GM12878 (cell line): Measurements from ENCODE around the gene ARHGEF17. TPM values are rescaled to one million over a fixed set of nuclear protein-coding genes. Genes with fewer than 3 reads are reported as not detected.

Source experiments
- BCL11A ChIP-seq: IDR thresholded peaks from 2 replicates; pipeline ENCODE4 v1.6.1; 2011; ENCODE audit warnings: low read depth, low read length
- CBX3 ChIP-seq: fragments of 200-600 bp; sonication (generic); IDR thresholded peaks from 2 replicates; pipeline ENCODE4 v1.6.1; 2016; ENCODE audit warnings: low read depth, borderline replicate concordance
- CEBPB ChIP-seq, 2 experiments: fragments of 150-350 bp in 1 of 2; IDR thresholded peaks; 2 replicates each; pipeline ENCODE4 v1.6.1; 2012 to 2014; ENCODE audit warnings: low read depth in 2 of 2, low read length in 2 of 2, borderline replicate concordance in 1 of 2, inconsistent platforms in 1 of 2
- CEBPZ ChIP-seq: fragments of 150-350 bp; IDR thresholded peaks from 2 replicates; pipeline ENCODE4 v1.6.1; 2016; ENCODE audit warnings: low read depth, low read length
- CHD2 ChIP-seq: IDR thresholded peaks from 2 replicates; pipeline ENCODE4 v1.6.1; 2011; ENCODE audit warnings: low read depth, low read length, improper control_type of control experiment, borderline replicate concordance
- CREB1 ChIP-seq: IDR thresholded peaks from 2 replicates; pipeline ENCODE4 v1.6.1; 2012; ENCODE audit warnings: low read depth, mild to moderate bottlenecking, inconsistent platforms
- ESRRA ChIP-seq: IDR thresholded peaks from 2 replicates; pipeline ENCODE4 v1.6.1; 2012; ENCODE audit warnings: mild to moderate bottlenecking, low read length, improper control_type of control experiment
- ETV6 ChIP-seq, 2 experiments: fragments of 450-650 bp in 1 of 2; IDR thresholded peaks in 1 of 2; conservative IDR thresholded peaks in 1 of 2; 2 replicates each; pipeline ENCODE4 v1.6.1; 2014; ENCODE audit warnings: antibody characterized with exemption in 1 of 2, borderline replicate concordance in 1 of 2, low read depth in 1 of 2, mild to moderate bottlenecking in 1 of 2, moderate library complexity in 1 of 2
- IKZF1 ChIP-seq: fragments of 450-650 bp; conservative IDR thresholded peaks from 2 replicates; pipeline ENCODE4 v1.6.1; 2017; ENCODE audit warnings: antibody characterized with exemption, mild to moderate bottlenecking
- MEF2A ChIP-seq: IDR thresholded peaks from 2 replicates; pipeline ENCODE4 v1.6.1; 2011; ENCODE audit warnings: low read depth, mild to moderate bottlenecking, low read length, moderate library complexity; ENCODE audit not compliant: insufficient read depth
- MLLT1 ChIP-seq: fragments of 450-650 bp; IDR thresholded peaks from 2 replicates; pipeline ENCODE4 v1.6.1; 2016; ENCODE audit warnings: mild to moderate bottlenecking
- NBN ChIP-seq: fragments of 450-650 bp; IDR thresholded peaks from 2 replicates; pipeline ENCODE4 v1.6.1; 2016
- NR2C1 ChIP-seq: fragments of 450-650 bp; IDR thresholded peaks from 2 replicates; pipeline ENCODE4 v1.6.1; 2017; ENCODE audit warnings: antibody characterized with exemption, mild to moderate bottlenecking, moderate library complexity
- RFX5 ChIP-seq: IDR thresholded peaks from 2 replicates; pipeline ENCODE4 v1.6.1; 2011; ENCODE audit warnings: low read depth, low read length, improper control_type of control experiment
- SMAD1 ChIP-seq: fragments of 450-650 bp; IDR thresholded peaks from 2 replicates; pipeline ENCODE4 v1.6.1; 2018; ENCODE audit warnings: mild to moderate bottlenecking, low read depth; ENCODE audit not compliant: partially characterized antibody
- SMAD5 ChIP-seq: IDR thresholded peaks from 2 replicates; pipeline ENCODE4 v1.6.1; 2016; ENCODE audit warnings: antibody characterized with exemption, low read depth
- STAT3 ChIP-seq: IDR thresholded peaks from 2 replicates; pipeline ENCODE4 v1.6.1; 2011; ENCODE audit warnings: low read depth, low read length, improper control_type of control experiment
- TAF1 ChIP-seq: IDR thresholded peaks from 2 replicates; pipeline ENCODE4 v1.6.1; 2011; ENCODE audit warnings: mild to moderate bottlenecking, low read depth, low read length, borderline replicate concordance
- TCF12 ChIP-seq: IDR thresholded peaks from 2 replicates; pipeline ENCODE4 v1.6.1; 2011; ENCODE audit warnings: low read depth, mild to moderate bottlenecking, low read length
- YY1 ChIP-seq: IDR thresholded peaks from 2 replicates; pipeline ENCODE4 v1.6.1; 2011; ENCODE audit warnings: low read depth, mild to moderate bottlenecking, low read length
- polyA plus RNA-seq, 11 experiments: library from polyadenylated mRNA; depleted of rRNA in 4 of 11; unstranded in 6 of 11; stranded (reverse) in 5 of 11; fragments of >200 nt; fragmentation: Nextera tagmentation in 4 of 11; fragmentation: Illumina TruSeq in 1 of 11; extraction: Ambion mirVana in 4 of 11; extraction: Trizol in 1 of 11; gene quantifications; 1 replicate in 1 of 11; 2 replicates in 10 of 11; pipeline versions ENCODE4 v1.2.1 to v1.2.3, GENCODE V29; 2011 to 2016; ENCODE audit warnings: inconsistent platforms in 2 of 11, missing spikeins in 2 of 11, low read depth in 1 of 11
- total RNA-seq, 4 experiments: library from RNA; depleted of rRNA in 3 of 4; stranded (reverse); fragments of >200 nt in 3 of 4; fragmentation: Illumina TruSeq in 1 of 4; extraction: Trizol in 1 of 4; gene quantifications; 2 replicates each; pipeline versions ENCODE4 v1.2.1 to v1.2.3, GENCODE V29; 2013 to 2021
- TF ChIP-seq, protein P1 (sequence below): IDR thresholded peaks from 2 replicates; pipeline ENCODE4 v1.6.1; 2012; ENCODE audit warnings: low read depth, low read length, improper control_type of control experiment
- TF ChIP-seq, protein P2 (sequence below): IDR thresholded peaks from 2 replicates; pipeline ENCODE4 v1.6.1; 2011; ENCODE audit warnings: low read depth, low read length, improper control_type of control experiment, borderline replicate concordance
- TF ChIP-seq, protein P3 (sequence below): fragments of 450-650 bp; IDR thresholded peaks from 2 replicates; pipeline ENCODE4 v1.6.1; 2016; ENCODE audit warnings: mild to moderate bottlenecking

ARHGEF17 gene
- total and polyA plus RNA-seq, 10 of the 15 experiments (the other 5 are each of a cell fraction or from before 2014, with no cell fraction given) = 0.15 to 11.0 (median 1.7) TPM

GRCh38 chr11:73376803-73377629 lies 68.9 kb downstream of the ARHGEF17 start (continued):
- peak; percentile 94 for TF ChIP-seq MLLT1
- TF ChIP-seq, protein P1, sequence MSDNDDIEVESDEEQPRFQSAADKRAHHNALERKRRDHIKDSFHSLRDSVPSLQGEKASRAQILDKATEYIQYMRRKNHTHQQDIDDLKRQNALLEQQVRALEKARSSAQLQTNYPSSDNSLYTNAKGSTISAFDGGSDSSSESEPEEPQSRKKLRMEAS = peak; percentile 43; the same call in 1 of the 2 replicates
- TF ChIP-seq CBX3 = no peak
- TF ChIP-seq NBN = peak; percentile 98
- no peak for TF ChIP-seq RFX5
- peak; percentile 71 for TF ChIP-seq NR2C1
- no peak for TF ChIP-seq BCL11A
- no peak for TF ChIP-seq ESRRA
- TF ChIP-seq ETV6 (conservative IDR thresholded peaks at IDR 0.05 in 1 of 2, IDR thresholded peaks at IDR 0.05 in 1 of 2; ENCODE audit: borderline replicate concordance in 1 of 2, low read depth in 1 of 2) = no peak
- peak; percentile 57; the same call in 1 of the 2 replicates for TF ChIP-seq CHD2
- no peak for TF ChIP-seq STAT3
- TF ChIP-seq CREB1 = no peak
- peak; percentile 78 for TF ChIP-seq SMAD1
- TF ChIP-seq CEBPZ = no peak
- TF ChIP-seq TAF1 = peak; percentile 77
- no peak for TF ChIP-seq CEBPB (IDR thresholded peaks at IDR 0.05; ENCODE audit: borderline replicate concordance in 1 of 2, low read depth in 2 of 2, low read length in 2 of 2)
- no peak for TF ChIP-seq MEF2A
- TF ChIP-seq, protein P2, sequence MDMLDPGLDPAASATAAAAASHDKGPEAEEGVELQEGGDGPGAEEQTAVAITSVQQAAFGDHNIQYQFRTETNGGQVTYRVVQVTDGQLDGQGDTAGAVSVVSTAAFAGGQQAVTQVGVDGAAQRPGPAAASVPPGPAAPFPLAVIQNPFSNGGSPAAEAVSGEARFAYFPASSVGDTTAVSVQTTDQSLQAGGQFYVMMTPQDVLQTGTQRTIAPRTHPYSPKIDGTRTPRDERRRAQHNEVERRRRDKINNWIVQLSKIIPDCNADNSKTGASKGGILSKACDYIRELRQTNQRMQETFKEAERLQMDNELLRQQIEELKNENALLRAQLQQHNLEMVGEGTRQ = no peak; the same call in 1 of the 2 replicates
- TF ChIP-seq SMAD5 = peak; percentile 69; the same call in 1 of the 2 replicates
- TF ChIP-seq IKZF1 = peak; percentile 2; the same call in 1 of the 2 replicates
- peak; percentile 78 for TF ChIP-seq YY1
- TF ChIP-seq, protein P3, sequence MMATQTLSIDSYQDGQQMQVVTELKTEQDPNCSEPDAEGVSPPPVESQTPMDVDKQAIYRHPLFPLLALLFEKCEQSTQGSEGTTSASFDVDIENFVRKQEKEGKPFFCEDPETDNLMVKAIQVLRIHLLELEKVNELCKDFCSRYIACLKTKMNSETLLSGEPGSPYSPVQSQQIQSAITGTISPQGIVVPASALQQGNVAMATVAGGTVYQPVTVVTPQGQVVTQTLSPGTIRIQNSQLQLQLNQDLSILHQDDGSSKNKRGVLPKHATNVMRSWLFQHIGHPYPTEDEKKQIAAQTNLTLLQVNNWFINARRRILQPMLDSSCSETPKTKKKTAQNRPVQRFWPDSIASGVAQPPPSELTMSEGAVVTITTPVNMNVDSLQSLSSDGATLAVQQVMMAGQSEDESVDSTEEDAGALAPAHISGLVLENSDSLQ = peak; percentile 68; the same call in 1 of the 2 replicates
- TF ChIP-seq TCF12 = peak; percentile 60
